Trophoblast cell (in vitro differentiated cells and primary cell): ENCODE data around the gene RING1.

Experiments used
- DNase-seq, 2 donors: peaks; one replicate each; pipeline ENCODE4 v3.0.0-alpha.2; 2016
- H2AFZ ChIP-seq: 2 replicates; pipeline ENCODE4 v1.6.1; 2013; ENCODE audit warnings: low read length, moderate library complexity, mild to moderate bottlenecking; ENCODE audit not compliant: insufficient read depth, poor library complexity
- H2AK5ac ChIP-seq: 2 replicates; pipeline ENCODE4 v1.6.1; 2013; ENCODE audit warnings: mild to moderate bottlenecking, low read length
- H2BK120ac ChIP-seq: 2 replicates; pipeline ENCODE4 v1.6.1; 2013; ENCODE audit warnings: low read length, mild to moderate bottlenecking, moderate library complexity; ENCODE audit not compliant: insufficient read depth, poor library complexity
- H2BK12ac ChIP-seq: 2 replicates; pipeline ENCODE4 v1.6.1; 2013; ENCODE audit warnings: mild to moderate bottlenecking, low read length, moderate library complexity
- H2BK5ac ChIP-seq: 2 replicates; pipeline ENCODE4 v1.6.1; 2013; ENCODE audit warnings: low read length, low read depth, moderate library complexity, mild to moderate bottlenecking; ENCODE audit not compliant: poor library complexity
- H3K14ac ChIP-seq: 2 replicates; pipeline ENCODE4 v1.6.1; 2013; ENCODE audit warnings: mild to moderate bottlenecking, low read length
- H3K18ac ChIP-seq: 2 replicates; pipeline ENCODE4 v1.6.1; 2013; ENCODE audit warnings: mild to moderate bottlenecking, low read length
- H3K23ac ChIP-seq: 2 replicates; pipeline ENCODE4 v1.6.1; 2013; ENCODE audit warnings: low read length
- H3K27ac ChIP-seq: 2 replicates; pipeline ENCODE4 v1.5.1; 2013; ENCODE audit warnings: low read depth, mild to moderate bottlenecking, inconsistent platforms, low read length, moderate library complexity
- H3K27me3 ChIP-seq: 2 replicates; pipeline ENCODE4 v1.6.1; 2013; ENCODE audit warnings: inconsistent platforms, mild to moderate bottlenecking, low read length, moderate library complexity; ENCODE audit not compliant: insufficient read depth
- H3K36me3 ChIP-seq, 2 experiments: 1 replicate in 1 of 2; 2 replicates in 1 of 2; pipeline ENCODE4 v1.6.1; 2013; ENCODE audit warnings: low read length in 2 of 2, mild to moderate bottlenecking in 2 of 2, moderate library complexity in 1 of 2; ENCODE audit not compliant: insufficient read depth in 2 of 2, control insufficient read depth in 1 of 2
- H3K4ac ChIP-seq: 2 replicates; pipeline ENCODE4 v1.6.1; 2013; ENCODE audit warnings: low read depth, mild to moderate bottlenecking, low read length, moderate library complexity
- H3K4me1 ChIP-seq, 2 experiments: 1 replicate in 1 of 2; 2 replicates in 1 of 2; pipeline ENCODE4 v1.6.1; 2013; ENCODE audit warnings: low read length in 2 of 2, mild to moderate bottlenecking in 2 of 2, moderate library complexity in 1 of 2; ENCODE audit not compliant: insufficient read depth in 2 of 2, control insufficient read depth in 1 of 2
- H3K4me2 ChIP-seq: 2 replicates; pipeline ENCODE4 v1.6.1; 2013; ENCODE audit warnings: inconsistent platforms, mild to moderate bottlenecking, low read length, moderate library complexity
- H3K4me3 ChIP-seq: 2 replicates; pipeline ENCODE4 v1.5.1; 2013; ENCODE audit warnings: mild to moderate bottlenecking, low read depth, low read length, inconsistent platforms
- H3K79me1 ChIP-seq: one replicate; pipeline ENCODE4 v1.6.1; 2013; ENCODE audit warnings: low read length
- H3K79me2 ChIP-seq: 2 replicates; pipeline ENCODE4 v1.6.1; 2013; ENCODE audit warnings: low read length, mild to moderate bottlenecking; ENCODE audit not compliant: control insufficient read depth, insufficient read depth, poor library complexity
- H3K9ac ChIP-seq: 2 replicates; pipeline ENCODE4 v1.6.1; 2013; ENCODE audit warnings: mild to moderate bottlenecking, low read length
- H3K9me3 ChIP-seq: 2 replicates; pipeline ENCODE4 v1.6.1; 2013; ENCODE audit warnings: low read depth, mild to moderate bottlenecking, control low read depth, inconsistent platforms, low read length; ENCODE audit not compliant: insufficient read depth
- H4K12ac ChIP-seq: 2 replicates; pipeline ENCODE4 v1.6.1; 2013; ENCODE audit warnings: low read depth, mild to moderate bottlenecking, low read length, moderate library complexity
- H4K8ac ChIP-seq: 2 replicates; pipeline ENCODE4 v1.6.1; 2013; ENCODE audit warnings: low read depth, mild to moderate bottlenecking, low read length, moderate library complexity
- H4K91ac ChIP-seq: one replicate; pipeline ENCODE4 v1.6.1; 2013; ENCODE audit warnings: low read depth, mild to moderate bottlenecking, low read length, moderate library complexity
- WGBS: extraction: QIAGEN DNeasy Blood & Tissue Kit; methylation state at CpG from one replicate; pipeline ENCODE4 v1.1.7; 2013; ENCODE audit warnings: missing lambda C conversion rate; ENCODE audit not compliant: insufficient read length, insufficient coverage; ENCODE audit errors: extremely low coverage; 5-methylcytosine and 5-hydroxymethylcytosine counted together

The RING1 gene

DNA sequence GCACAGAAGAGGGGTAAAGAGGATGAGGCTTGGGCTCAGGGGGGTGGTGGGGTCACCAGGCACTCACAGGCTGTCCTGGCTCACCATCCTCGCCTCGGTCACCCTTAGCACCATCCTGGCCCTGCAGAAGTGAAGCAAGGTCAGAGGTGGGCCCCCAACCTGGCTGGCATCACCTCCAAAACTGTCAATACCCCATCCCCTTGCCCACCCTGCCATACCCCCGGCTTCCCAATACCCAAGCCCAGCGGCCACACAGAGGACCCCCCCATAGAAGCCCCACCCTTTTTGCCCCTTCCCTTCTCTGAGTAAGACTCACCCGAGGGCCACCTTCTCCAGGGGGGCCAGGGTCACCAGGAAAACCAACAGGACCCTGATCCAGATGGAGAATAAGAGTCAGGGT is 39.7 kb upstream of the RING1 start:
- no peaks in the 10 kb centered on the region for H3K27me3 ChIP-seq
- no peak overlapping the region for H3K4me2 ChIP-seq
- no peaks in the 10 kb centered on the region for H3K79me1 ChIP-seq
- no peaks in the 10 kb centered on the region for H3K4me1 ChIP-seq
- no peak overlapping the region for H3K14ac ChIP-seq
- H4K12ac ChIP-seq, result no peak overlapping the region
- no peaks in the 10 kb centered on the region for H3K9me3 ChIP-seq
- H2AK5ac ChIP-seq, result no peak overlapping the region
- no peak overlapping the region for H2BK120ac ChIP-seq
- WGBS, result no CpG with 5 or more reads among the region's 5 CpGs
- no peaks in the 10 kb centered on the region for H3K36me3 ChIP-seq
- H2BK12ac ChIP-seq, result no peak overlapping the region
- no peak overlapping the region for H3K4me3 ChIP-seq
- no peak overlapping the region for H3K27ac ChIP-seq
- H2BK5ac ChIP-seq, result no peak overlapping the region
- H4K8ac ChIP-seq, result no peak overlapping the region
- no peak overlapping the region for H4K91ac ChIP-seq
- DNase-seq, result no peak
- H3K9ac ChIP-seq, result no peak overlapping the region
- no peak overlapping the region for H3K23ac ChIP-seq
- H3K18ac ChIP-seq, result no peak overlapping the region
- H2AFZ ChIP-seq, result no peak overlapping the region
- no peaks in the 10 kb centered on the region for H3K79me2 ChIP-seq
- no peak overlapping the region for H3K4ac ChIP-seq

DNA sequence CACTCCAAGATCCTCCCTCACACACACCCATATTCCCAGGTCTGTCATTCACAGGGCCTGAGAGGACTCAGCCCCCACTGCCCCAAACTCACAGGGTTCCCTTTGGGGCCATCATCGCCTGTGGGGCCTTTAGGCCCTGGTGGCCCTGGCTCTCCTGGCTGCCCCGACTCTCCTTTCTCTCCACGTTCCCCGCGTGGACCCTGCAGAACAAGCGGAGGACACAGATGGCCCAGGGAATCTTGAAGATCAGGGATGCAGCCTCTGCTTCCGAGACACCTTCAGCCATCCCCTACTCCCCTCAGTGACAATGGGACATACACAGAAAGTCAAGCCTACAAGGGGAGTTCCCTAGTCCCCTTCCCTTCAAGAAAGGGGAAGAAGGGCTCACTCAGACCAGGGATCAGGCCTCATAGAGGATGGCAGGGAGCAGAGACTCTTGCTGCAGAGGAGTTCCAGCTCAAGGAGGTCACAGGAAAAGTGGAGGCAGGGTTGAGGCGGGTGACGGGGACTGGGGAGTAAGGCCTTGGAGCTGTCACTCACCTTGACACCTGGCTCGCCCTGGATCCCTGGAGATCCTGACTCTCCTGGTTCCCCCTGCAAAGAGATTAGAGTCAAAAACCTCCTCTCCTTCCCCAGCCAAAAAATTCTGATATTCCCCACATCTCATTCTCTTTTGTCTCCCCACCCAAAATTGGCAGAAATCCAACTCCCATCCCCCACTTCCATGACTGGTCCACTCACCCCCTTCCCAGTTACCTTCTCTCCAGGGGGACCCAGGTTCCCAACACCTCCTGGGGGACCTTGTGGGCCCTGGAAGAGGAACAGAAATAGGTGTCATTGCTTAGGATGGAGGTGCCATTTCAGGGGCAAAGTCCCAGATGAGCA is 38.8 kb upstream of the RING1 start:
- Histone ChIP-seq H3K9ac (no peak overlapping the region), H2BK120ac (no peak overlapping the region), H3K4ac (no peak overlapping the region), H3K4me1 (no peaks in the 10 kb centered on the region), H2AFZ (no peak overlapping the region), H2BK12ac (no peak overlapping the region), H3K4me3 (no peak overlapping the region), H4K12ac (no peak overlapping the region), H3K27me3 (no peaks in the 10 kb centered on the region), H3K14ac (no peak overlapping the region), H3K23ac (no peak overlapping the region), H3K27ac (no peak overlapping the region), H3K18ac (no peak overlapping the region), H2AK5ac (no peak overlapping the region), H3K79me1 (no peaks in the 10 kb centered on the region), H3K36me3 (no peaks in the 10 kb centered on the region), H3K4me2 (no peak overlapping the region), H4K8ac (no peak overlapping the region), H3K9me3 (no peaks in the 10 kb centered on the region), H3K79me2 (no peaks in the 10 kb centered on the region), H2BK5ac (no peak overlapping the region), H4K91ac (no peak overlapping the region)
- DNase-seq, result no peak
- WGBS, result no CpG with 5 or more reads among the region's 10 CpGs

DNA sequence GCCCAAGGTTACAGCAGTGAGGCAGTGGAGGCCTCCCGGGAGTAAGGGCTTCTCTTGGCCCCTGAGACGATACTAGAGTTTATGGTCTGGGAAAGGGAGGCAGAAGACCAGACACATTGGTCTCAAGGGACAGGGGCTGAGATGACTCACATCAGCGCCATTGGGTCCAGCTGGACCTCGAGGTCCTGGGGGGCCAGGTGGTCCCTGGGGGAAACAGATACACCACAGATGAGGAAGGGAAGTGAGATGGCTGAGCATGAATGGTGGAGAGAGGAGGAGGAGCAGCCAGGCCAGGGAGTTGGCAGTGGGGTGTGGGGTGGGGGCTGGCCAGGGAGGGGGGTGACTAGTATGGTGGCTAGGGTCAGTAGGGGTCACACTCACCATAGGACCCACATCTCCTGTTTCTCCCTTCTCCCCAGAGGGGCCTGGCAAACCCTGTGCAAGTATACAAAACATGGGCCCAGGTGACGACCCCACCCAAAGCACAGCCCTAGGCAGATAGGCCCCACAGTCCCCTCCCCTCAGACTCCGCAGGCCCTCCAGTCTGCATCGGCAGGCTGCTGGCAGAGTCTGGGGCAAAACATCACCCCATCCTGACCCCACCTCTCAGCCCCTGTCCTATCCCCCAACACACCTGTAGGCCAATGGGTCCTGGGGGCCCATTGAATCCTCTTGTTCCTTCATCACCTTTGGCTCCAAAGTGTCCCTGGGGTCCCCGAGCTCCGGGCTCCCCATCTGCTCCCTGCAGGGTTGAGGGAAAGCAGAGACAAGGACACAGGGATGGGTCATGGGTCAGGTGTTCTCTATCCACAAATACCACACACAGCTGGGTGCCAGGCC is 37.9 kb upstream of the RING1 start:
- H2AK5ac ChIP-seq, result no peak overlapping the region
- H2BK120ac ChIP-seq, result no peak overlapping the region
- H3K27me3 ChIP-seq, result no peaks in the 10 kb centered on the region
- H3K79me1 ChIP-seq, result no peaks in the 10 kb centered on the region
- H4K12ac ChIP-seq, result no peak overlapping the region
- H3K4me3 ChIP-seq, result no peak overlapping the region
- DNase-seq, result no peak
- no peaks in the 10 kb centered on the region for H3K9me3 ChIP-seq
- no peak overlapping the region for H2AFZ ChIP-seq
- no peak overlapping the region for H4K91ac ChIP-seq
- no peak overlapping the region for H3K23ac ChIP-seq
- H3K9ac ChIP-seq, result no peak overlapping the region
- H3K14ac ChIP-seq, result no peak overlapping the region
- H2BK5ac ChIP-seq, result no peak overlapping the region
- H3K4ac ChIP-seq, result no peak overlapping the region
- H3K79me2 ChIP-seq, result no peaks in the 10 kb centered on the region
- no peaks in the 10 kb centered on the region for H3K36me3 ChIP-seq
- H3K4me1 ChIP-seq, result no peaks in the 10 kb centered on the region
- H3K4me2 ChIP-seq, result no peak overlapping the region
- no peak overlapping the region for H3K18ac ChIP-seq
- H3K27ac ChIP-seq, result no peak overlapping the region
- WGBS, result no CpG with 5 or more reads among the region's 9 CpGs
- no peak overlapping the region for H4K8ac ChIP-seq
- no peak overlapping the region for H2BK12ac ChIP-seq

DNA sequence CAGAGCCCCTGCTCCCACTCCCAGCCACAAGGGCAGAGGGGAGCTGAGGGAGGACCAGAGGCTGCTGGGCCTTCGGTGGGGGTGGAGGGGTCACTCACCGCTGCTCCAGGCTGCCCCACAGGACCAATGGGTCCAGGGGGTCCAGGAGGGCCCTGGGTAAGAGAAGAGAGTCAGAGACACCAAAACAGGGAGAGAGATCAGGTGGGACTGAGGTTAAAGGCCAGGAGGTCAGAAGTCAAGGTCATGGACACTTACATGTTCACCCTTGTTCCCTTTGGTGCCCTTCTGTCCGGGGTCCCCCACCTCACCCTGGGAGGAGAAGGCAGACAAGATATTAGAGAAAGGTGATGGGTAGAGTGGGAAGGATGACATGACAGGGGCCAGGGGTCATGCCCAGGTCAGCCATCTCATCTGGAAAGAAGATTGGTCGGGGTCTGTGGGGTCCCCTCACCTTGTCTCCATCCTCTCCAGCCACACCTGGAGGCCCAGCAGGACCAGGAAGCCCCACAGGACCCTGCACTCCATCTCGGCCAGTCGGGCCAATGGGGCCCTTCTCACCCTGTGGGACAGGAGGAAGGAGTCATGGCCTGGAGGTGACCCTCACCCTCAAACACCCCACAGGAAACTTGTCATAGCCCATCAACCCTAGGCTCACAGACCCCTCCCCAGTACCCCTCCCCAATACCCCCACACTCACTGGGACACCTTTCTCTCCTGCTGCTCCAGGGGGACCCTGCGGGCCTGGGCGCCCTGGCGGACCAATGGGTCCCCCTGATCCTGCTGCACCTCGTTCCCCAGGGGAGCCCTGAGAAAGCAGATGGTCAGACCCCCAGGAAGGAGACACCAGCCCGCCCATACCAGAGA is 37.1 kb upstream of the RING1 start:
- Histone ChIP-seq H3K4me3 (no peak overlapping the region), H3K79me2 (no peaks in the 10 kb centered on the region), H3K9ac (no peak overlapping the region), H2BK12ac (no peak overlapping the region), H2BK120ac (no peak overlapping the region), H4K8ac (no peak overlapping the region), H4K12ac (no peak overlapping the region), H3K9me3 (no peaks in the 10 kb centered on the region), H4K91ac (no peak overlapping the region), H3K23ac (no peak overlapping the region), H3K79me1 (no peaks in the 10 kb centered on the region), H3K4me2 (no peak overlapping the region), H3K4me1 (no peaks in the 10 kb centered on the region), H2AK5ac (no peak overlapping the region), H2AFZ (no peak overlapping the region), H3K18ac (no peak overlapping the region), H3K14ac (no peak overlapping the region), H3K27ac (no peak overlapping the region), H3K4ac (no peak overlapping the region), H3K27me3 (no peaks in the 10 kb centered on the region), H3K36me3 (no peaks in the 10 kb centered on the region), H2BK5ac (no peak overlapping the region)
- no peak for DNase-seq
- WGBS, result no CpG with 5 or more reads among the region's 11 CpGs
